ENCODE results near the gene STK16.
A peak's percentile ranks its signal among the peaks of the same experiment; 100 is the strongest.

Gene STK16

GRCh38 chr2:219271021-219271420, 25.7 kb downstream of the STK16 start:
- H3K4me3 ChIP-seq (ENCODE audit: low read length) = no peak overlapping the region
- peaks cover 6% of the 10 kb centered on the region for H3K4me1 ChIP-seq (ENCODE audit: control insufficient read depth, insufficient read depth, low read length)
- H3K36me3 ChIP-seq (ENCODE audit: control insufficient read depth, insufficient read depth, low read length) = no peaks in the 10 kb centered on the region
- H3K9ac ChIP-seq (ENCODE audit: low read length) = no peak overlapping the region
- H3K27me3 ChIP-seq (ENCODE audit: control insufficient read depth, insufficient read depth, low read length) = no peaks in the 10 kb centered on the region
- H3K27ac ChIP-seq (ENCODE audit: low read depth, low read length) = no peak overlapping the region

DNA sequence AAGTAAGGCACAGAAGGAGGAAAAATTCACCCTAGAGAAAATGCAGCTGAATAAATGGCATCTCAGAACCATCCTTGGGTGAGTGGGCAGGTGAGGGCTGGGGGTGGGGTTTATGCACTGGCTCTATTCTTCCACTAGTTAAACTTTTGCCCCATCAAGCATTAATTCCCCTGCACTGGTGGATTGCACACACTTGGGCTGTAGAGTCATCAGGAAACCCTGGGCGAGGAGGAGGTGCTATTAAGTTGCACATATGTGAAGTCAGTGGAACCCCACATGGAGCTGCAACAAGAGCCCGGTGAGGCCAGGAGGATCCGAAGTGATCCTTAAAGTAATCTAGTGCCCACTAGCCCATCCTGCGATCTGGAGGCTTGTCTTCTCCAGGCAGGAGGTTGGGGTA, 27.1 kb downstream of the STK16 start:
- Histone ChIP-seq H3K4me3 (ENCODE audit: low read length) (no peak overlapping the region), H3K9ac (ENCODE audit: low read length) (no peak overlapping the region), H3K27me3 (ENCODE audit: control insufficient read depth, insufficient read depth, low read length) (no peaks in the 10 kb centered on the region), H3K4me1 (ENCODE audit: control insufficient read depth, insufficient read depth, low read length) (peaks cover 6% of the 10 kb centered on the region), H3K36me3 (ENCODE audit: control insufficient read depth, insufficient read depth, low read length) (no peaks in the 10 kb centered on the region), H3K27ac (ENCODE audit: low read depth, low read length) (no peak overlapping the region)

- Histone ChIP-seq H3K27ac (ENCODE audit: low read depth, low read length) (no peak overlapping the region), H3K36me3 (ENCODE audit: control insufficient read depth, insufficient read depth, low read length) (no peaks in the 10 kb centered on the region)
These were observed 27.7 kb downstream of the STK16 start for GRCh38 chr2:219272995-219273394.

DNA sequence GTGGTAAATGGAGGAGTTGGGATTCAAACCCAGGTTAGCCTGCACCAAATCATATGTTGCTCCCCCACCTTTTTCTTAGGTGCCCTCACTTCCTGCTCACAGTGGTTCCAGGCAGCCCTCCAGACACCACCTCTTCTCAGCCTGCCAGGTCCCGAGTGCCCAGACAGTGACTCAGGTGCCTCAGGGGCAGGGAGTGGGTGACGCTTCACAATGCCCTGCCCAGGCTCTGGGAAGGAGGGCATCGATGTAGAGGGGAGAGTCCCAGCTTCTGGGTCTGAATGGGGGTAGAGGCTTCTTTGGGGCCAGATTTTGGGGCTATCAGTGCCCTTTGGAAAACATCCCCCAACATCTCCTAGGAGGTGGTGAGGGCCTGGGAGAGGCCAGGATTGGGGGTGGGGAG, 28.7 kb downstream of the STK16 start:
- Histone ChIP-seq H3K4me3 (ENCODE audit: low read length) (no peak overlapping the region), H3K27ac (ENCODE audit: low read depth, low read length) (peak overlapping the region; percentile 18), H3K9ac (ENCODE audit: low read length) (no peak overlapping the region), H3K4me1 (ENCODE audit: control insufficient read depth, insufficient read depth, low read length) (peaks cover 17% of the 10 kb centered on the region), H3K27me3 (ENCODE audit: control insufficient read depth, insufficient read depth, low read length) (no peaks in the 10 kb centered on the region), H3K36me3 (ENCODE audit: control insufficient read depth, insufficient read depth, low read length) (no peaks in the 10 kb centered on the region)

More at GRCh38 chr2:219272995-219273394, 27.7 kb downstream of the STK16 start:
- no peak overlapping the region for H3K4me3 ChIP-seq (ENCODE audit: low read length)
- no peaks in the 10 kb centered on the region for H3K27me3 ChIP-seq (ENCODE audit: control insufficient read depth, insufficient read depth, low read length)
- H3K9ac ChIP-seq (ENCODE audit: low read length) = no peak overlapping the region
- H3K4me1 ChIP-seq (ENCODE audit: control insufficient read depth, insufficient read depth, low read length) = peaks cover 8% of the 10 kb centered on the region

DNA sequence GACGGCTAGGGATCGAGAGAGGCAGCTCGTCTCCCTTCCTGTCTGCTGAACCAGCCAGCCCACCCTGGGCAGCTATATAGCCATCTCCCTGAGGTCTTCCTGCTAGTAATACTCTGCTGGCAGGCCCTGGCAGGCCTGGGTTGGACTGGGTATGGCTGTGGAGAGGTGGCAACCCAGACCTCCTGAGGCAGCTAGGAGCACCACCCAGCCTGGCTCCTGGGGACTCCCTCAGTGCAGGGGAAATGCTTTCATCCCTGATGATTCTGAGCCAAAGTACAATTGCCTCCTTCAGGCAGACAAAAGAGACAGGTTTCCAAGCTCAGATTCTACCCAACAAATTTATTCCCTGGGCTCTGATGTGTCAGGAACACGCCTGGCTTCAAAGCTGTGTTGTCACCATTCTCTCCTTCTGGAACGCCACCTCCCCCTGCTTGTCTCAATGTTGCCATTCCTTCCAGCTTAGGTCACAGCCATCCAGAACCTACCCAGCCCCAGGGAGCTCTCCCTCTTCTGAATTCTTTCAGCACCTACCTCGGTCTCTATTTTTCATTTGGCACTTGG, 29.2 kb downstream of the STK16 start:
- peaks cover 17% of the 10 kb centered on the region for H3K4me1 ChIP-seq (ENCODE audit: control insufficient read depth, insufficient read depth, low read length)
- no peaks in the 10 kb centered on the region for H3K27me3 ChIP-seq (ENCODE audit: control insufficient read depth, insufficient read depth, low read length)
- H3K9ac ChIP-seq (ENCODE audit: low read length) = no peak overlapping the region
- no peak overlapping the region for H3K4me3 ChIP-seq (ENCODE audit: low read length)
- peak overlapping the region; percentile 18 for H3K27ac ChIP-seq (ENCODE audit: low read depth, low read length)
- no peaks in the 10 kb centered on the region for H3K36me3 ChIP-seq (ENCODE audit: control insufficient read depth, insufficient read depth, low read length)

DNA sequence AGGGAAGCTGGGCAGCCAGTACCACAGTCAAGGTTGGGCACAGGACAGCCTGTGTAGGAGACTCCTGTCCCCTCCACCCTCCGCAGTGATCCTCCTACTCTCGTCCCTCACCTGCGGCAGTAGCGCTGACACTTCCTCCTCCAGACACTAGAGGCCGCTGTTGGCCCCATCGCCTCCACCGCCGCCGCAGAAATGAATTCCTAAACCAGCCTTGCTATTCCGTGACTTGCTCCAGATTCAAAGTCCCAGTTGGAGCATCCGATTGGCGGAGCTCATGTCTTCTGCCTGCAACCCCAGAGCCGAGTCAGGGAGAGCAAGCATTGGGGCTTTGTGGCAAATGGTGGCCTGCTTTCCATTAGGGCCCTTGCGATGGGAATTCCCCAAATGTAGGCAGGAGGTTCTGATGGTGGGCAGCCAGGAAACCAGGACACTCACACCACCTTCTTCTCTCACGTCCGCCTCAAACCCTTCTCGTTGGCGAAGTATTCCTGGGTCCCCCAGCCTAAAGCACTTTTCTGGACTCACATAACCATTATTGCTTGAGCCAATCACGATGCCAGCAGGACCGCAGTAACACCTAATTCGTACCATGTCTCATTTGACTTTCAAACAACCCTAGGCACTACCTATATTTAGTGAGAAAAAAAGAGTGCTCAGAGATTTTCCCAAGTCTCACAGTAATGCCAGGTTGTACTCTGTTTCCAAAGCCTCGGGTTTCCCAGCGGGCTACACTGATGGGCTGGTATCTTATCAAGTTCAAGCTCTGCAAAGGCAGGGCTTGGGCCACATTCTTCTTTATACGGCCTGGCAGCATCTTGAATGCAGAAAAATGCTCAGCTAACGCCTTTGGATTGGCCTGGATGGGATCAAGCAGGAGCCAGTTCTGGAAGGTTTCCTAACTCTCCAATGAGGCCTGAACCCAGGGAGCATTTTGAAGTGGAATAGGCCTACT, 32.7 kb downstream of the STK16 start:
- Histone ChIP-seq H3K4me3 (ENCODE audit: low read length) (peak overlapping the region; percentile 51), H3K4me1 (ENCODE audit: control insufficient read depth, insufficient read depth, low read length) (peaks cover 22% of the 10 kb centered on the region), H3K9ac (ENCODE audit: low read length) (no peak overlapping the region), H3K27me3 (ENCODE audit: control insufficient read depth, insufficient read depth, low read length) (no peaks in the 10 kb centered on the region), H3K27ac (ENCODE audit: low read depth, low read length) (peak overlapping the region; percentile 92), H3K36me3 (ENCODE audit: control insufficient read depth, insufficient read depth, low read length) (peaks cover 7% of the 10 kb centered on the region)

DNA sequence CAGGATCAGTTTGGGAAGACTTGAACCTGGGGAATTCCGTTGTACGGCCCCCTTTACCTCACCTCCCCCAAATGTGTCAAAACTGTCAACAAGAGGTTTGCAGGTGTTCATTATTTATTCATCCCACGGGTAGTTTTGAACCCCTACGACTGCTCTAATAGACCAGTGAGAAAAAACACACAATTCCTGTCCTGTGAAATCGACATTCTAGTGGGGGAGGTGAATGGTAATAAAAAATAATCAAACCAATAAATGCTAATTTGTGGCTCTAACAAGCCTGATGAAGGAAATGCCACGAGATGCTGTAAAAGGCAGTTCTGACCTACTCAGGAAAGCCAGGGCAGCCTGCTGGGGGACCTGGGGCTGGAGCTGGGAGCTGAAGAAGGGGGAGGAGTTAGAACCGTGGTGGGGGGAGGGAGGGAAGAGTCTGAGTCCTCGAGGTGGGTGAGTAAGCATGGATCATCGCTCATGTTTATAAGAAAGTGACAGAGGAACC, 33.4 kb downstream of the STK16 start:
- H3K4me1 ChIP-seq (ENCODE audit: control insufficient read depth, insufficient read depth, low read length) = peaks cover 22% of the 10 kb centered on the region
- H3K4me3 ChIP-seq (ENCODE audit: low read length) = peak overlapping the region; percentile 64
- peak overlapping the region; percentile 39 for H3K9ac ChIP-seq (ENCODE audit: low read length)
- H3K36me3 ChIP-seq (ENCODE audit: control insufficient read depth, insufficient read depth, low read length) = peaks cover 7% of the 10 kb centered on the region
- peak overlapping the region; percentile 92 for H3K27ac ChIP-seq (ENCODE audit: low read depth, low read length)
- H3K27me3 ChIP-seq (ENCODE audit: control insufficient read depth, insufficient read depth, low read length) = no peaks in the 10 kb centered on the region

DNA sequence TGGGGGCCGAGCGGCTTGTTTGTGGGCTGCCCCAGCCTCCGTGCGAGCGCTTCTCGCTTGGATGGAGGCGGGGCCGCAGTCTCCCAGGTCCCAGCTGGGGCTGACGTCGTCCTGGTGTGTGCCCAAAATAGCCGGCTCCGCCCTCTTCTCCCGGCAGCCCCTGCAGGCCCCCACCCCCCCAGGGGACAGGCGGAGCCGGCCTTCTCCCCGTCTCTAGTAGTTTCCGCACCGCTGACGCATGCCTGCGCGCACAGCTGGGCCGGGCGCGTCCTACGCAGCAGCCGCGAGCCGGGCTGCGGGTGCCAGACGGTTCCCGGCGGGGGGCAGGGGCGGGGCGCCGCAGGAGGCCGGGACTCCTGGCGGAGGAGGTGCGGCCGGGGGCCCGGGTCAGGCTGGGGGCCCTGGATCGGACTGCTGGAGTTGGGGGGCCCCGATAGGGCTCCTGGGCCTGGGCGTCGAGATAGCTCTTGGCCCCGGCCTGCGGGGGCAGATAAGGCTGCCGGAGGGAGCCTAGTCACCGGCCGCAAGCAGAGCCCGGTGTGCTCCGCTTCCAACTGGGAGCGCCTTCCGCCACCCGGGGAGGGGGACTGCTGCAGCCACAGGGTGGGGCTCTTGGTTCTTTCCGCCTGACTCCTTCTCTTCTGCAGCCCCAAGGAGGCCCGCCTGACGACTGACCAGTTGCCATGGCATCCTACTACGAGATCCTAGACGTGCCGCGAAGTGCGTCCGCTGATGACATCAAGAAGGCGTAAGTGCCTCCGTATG, 34.1 kb downstream of the STK16 start, which contains the start of gene DNAJB2:
Gene DNAJB2, plus strand, starts transcription at position 216 of the 765 bp plus-strand sequence. Its CDS starts 468 bp downstream, at position 684.
- Histone ChIP-seq H3K4me3 (ENCODE audit: low read length) (peak within 1 kb of the TSS; percentile 65), H3K27ac (ENCODE audit: low read depth, low read length) (peak within 1 kb of the TSS; percentile 92), H3K27me3 (ENCODE audit: control insufficient read depth, insufficient read depth, low read length) (no peaks in the 10 kb centered on the region), H3K36me3 (ENCODE audit: control insufficient read depth, insufficient read depth, low read length) (peaks cover 7% of the 10 kb centered on the region), H3K9ac (ENCODE audit: low read length) (peak within 1 kb of the TSS; percentile 74), H3K4me1 (ENCODE audit: control insufficient read depth, insufficient read depth, low read length) (peaks cover 19% of the 10 kb centered on the region)

DNA sequence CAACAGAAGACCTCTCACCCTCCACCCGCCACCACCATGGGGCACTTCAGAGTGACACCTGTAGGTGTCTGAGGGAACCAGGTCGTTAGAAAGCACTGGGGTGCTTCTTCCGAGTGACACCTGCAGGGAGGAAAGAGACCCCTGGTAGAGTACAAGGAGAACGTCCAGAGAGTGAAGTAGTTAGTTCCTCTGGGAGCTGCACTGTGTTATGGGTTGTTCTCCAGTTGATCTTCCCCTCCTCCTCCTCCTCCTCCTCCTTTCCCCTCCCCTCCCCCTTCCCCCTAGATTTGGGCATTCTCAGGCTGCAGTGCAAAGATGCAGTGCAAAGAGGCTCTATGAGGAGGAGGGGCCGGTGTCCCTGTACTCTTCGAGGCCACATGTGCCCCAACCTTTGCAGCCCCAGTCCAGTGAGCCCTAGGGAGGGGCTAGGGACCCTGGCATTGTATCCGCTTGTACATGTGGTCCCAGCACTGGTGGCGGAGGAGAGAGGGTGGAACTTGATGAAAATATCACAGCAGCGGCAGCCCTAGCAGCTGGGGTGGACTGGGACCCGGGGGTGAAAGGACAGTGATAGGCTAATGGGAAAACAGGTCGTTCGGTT, 34.7 kb downstream of the STK16 start:
- H3K9ac ChIP-seq (ENCODE audit: low read length) = peak overlapping the region; percentile 74
- peak overlapping the region; percentile 65 for H3K4me3 ChIP-seq (ENCODE audit: low read length)
- H3K27ac ChIP-seq (ENCODE audit: low read depth, low read length) = peak overlapping the region; percentile 92
- peaks cover 16% of the 10 kb centered on the region for H3K4me1 ChIP-seq (ENCODE audit: control insufficient read depth, insufficient read depth, low read length)
- peaks cover 11% of the 10 kb centered on the region for H3K36me3 ChIP-seq (ENCODE audit: control insufficient read depth, insufficient read depth, low read length)
- no peaks in the 10 kb centered on the region for H3K27me3 ChIP-seq (ENCODE audit: control insufficient read depth, insufficient read depth, low read length)

GRCh38 chr2:219280651-219281050, 35.4 kb downstream of the STK16 start:
- Histone ChIP-seq H3K4me3 (ENCODE audit: low read length) (no peak overlapping the region), H3K27ac (ENCODE audit: low read depth, low read length) (no peak overlapping the region), H3K27me3 (ENCODE audit: control insufficient read depth, insufficient read depth, low read length) (no peaks in the 10 kb centered on the region), H3K36me3 (ENCODE audit: control insufficient read depth, insufficient read depth, low read length) (peaks cover 11% of the 10 kb centered on the region), H3K4me1 (ENCODE audit: control insufficient read depth, insufficient read depth, low read length) (peaks cover 16% of the 10 kb centered on the region), H3K9ac (ENCODE audit: low read length) (no peak overlapping the region)

DNA sequence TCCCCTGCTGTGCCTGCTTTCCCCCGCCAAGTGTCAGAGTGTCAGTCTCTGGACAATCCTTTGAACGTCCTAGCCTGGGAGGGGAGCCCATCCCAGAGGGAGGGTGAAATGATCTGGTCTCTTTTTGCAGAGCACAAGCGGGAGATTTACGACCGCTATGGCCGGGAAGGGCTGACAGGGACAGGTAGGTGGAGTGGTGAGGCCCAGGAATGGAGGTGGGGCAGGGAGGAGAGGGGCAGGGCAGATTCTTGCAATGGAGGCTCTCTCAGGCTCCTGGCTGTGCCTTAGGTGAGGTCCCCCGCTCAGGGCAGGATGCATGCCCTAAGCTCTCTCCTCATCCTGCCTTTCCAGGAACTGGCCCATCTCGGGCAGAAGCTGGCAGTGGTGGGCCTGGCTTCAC, 36.3 kb downstream of the STK16 start:
- Histone ChIP-seq H3K27me3 (ENCODE audit: control insufficient read depth, insufficient read depth, low read length) (no peaks in the 10 kb centered on the region), H3K4me3 (ENCODE audit: low read length) (no peak overlapping the region), H3K9ac (ENCODE audit: low read length) (no peak overlapping the region), H3K36me3 (ENCODE audit: control insufficient read depth, insufficient read depth, low read length) (peaks cover 11% of the 10 kb centered on the region), H3K4me1 (ENCODE audit: control insufficient read depth, insufficient read depth, low read length) (peaks cover 16% of the 10 kb centered on the region), H3K27ac (ENCODE audit: low read depth, low read length) (no peak overlapping the region)

DNA sequence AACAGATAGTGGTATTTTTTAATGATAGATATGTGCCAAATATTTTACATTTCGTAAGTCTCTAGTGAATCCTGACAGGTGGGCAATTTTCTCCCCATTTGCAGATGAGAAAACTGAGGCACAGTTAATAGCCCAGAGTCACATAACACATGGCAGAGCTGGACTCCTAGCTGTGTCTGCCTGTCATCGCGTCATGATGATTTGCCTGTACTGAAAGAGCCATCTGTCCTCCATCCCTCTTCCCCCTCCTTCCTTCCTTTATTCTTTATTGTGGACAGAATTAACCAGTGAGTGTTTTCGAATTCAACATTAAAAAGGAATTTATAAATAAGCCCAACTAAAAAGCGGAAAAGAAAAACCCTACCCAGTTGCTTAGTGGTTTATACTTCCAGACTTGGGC, 37.1 kb downstream of the STK16 start:
- Histone ChIP-seq H3K9ac (ENCODE audit: low read length) (no peak overlapping the region), H3K27ac (ENCODE audit: low read depth, low read length) (no peak overlapping the region), H3K4me1 (ENCODE audit: control insufficient read depth, insufficient read depth, low read length) (peaks cover 16% of the 10 kb centered on the region), H3K4me3 (ENCODE audit: low read length) (no peak overlapping the region), H3K36me3 (ENCODE audit: control insufficient read depth, insufficient read depth, low read length) (peaks cover 11% of the 10 kb centered on the region), H3K27me3 (ENCODE audit: control insufficient read depth, insufficient read depth, low read length) (no peaks in the 10 kb centered on the region)

Data from rectal smooth muscle tissue (tissue), 1 donor.